ENCODE data around the gene PRKCE.

DNA sequence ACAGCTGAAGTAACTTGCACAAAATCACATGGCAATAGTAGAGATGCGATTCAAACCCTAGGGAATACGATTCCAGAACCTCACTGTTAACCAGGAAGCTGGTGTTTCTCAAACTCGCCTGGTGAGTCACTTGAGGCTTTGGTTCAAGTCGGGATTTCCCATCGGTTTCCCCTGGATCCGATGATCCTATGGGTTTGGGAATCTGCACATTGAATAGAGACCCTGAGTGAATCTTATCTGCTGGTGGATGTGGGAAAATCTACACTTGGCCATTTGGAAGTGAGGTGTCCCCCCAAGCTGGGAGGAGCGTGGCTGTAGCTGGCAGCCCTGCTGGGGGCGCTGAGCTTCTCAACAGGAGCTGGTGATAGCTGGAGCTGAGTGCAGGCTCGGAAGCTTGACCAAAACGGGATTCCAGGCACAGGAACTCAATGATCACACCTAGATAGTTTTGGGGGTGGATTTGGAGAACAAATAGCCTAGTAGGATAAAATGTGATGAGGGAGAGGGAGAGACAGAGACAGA, 135.4 kb downstream of the PRKCE start:
- TF ChIP-seq, protein P1, sequence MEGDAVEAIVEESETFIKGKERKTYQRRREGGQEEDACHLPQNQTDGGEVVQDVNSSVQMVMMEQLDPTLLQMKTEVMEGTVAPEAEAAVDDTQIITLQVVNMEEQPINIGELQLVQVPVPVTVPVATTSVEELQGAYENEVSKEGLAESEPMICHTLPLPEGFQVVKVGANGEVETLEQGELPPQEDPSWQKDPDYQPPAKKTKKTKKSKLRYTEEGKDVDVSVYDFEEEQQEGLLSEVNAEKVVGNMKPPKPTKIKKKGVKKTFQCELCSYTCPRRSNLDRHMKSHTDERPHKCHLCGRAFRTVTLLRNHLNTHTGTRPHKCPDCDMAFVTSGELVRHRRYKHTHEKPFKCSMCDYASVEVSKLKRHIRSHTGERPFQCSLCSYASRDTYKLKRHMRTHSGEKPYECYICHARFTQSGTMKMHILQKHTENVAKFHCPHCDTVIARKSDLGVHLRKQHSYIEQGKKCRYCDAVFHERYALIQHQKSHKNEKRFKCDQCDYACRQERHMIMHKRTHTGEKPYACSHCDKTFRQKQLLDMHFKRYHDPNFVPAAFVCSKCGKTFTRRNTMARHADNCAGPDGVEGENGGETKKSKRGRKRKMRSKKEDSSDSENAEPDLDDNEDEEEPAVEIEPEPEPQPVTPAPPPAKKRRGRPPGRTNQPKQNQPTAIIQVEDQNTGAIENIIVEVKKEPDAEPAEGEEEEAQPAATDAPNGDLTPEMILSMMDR (IDR thresholded peaks at IDR 0.05) = no peak
- TF ChIP-seq RFX5 (IDR thresholded peaks at IDR 0.05; ENCODE audit: low read length) (no peak), TEAD4 (IDR thresholded peaks at IDR 0.05; ENCODE audit: borderline replicate concordance, insufficient read depth) (no peak), RCOR1 (IDR thresholded peaks at IDR 0.05; ENCODE audit: low read length) (no peak), MAX (IDR thresholded peaks at IDR 0.05; ENCODE audit: low read depth) (no peak), EZH2phosphoT487 (IDR thresholded peaks at IDR 0.05; ENCODE audit: borderline replicate concordance, low read depth) (no peak), IRF3 (IDR thresholded peaks at IDR 0.05; ENCODE audit: low read depth, low read length) (no peak), EP300 (IDR thresholded peaks at IDR 0.05; ENCODE audit: borderline replicate concordance in 1 of 2, low read depth in 1 of 2, low read length in 1 of 2) (no peak), JUND (IDR thresholded peaks at IDR 0.05) (no peak), TAF1 (IDR thresholded peaks at IDR 0.05; ENCODE audit: borderline replicate concordance, low read depth, low read length) (no peak), NFIC (IDR thresholded peaks at IDR 0.05; ENCODE audit: borderline replicate concordance) (no peak), SIN3A (IDR thresholded peaks at IDR 0.05; ENCODE audit: borderline replicate concordance, low read depth, low read length) (no peak), POLR2AphosphoS5 (IDR thresholded peaks at IDR 0.05; ENCODE audit: low read depth, low read length) (no peak)

Measured in SK-N-SH (cell line).